SK-N-MC (cell line): ENCODE data around the gene OTUD1.

Experiments
- FOXP2 ChIP-seq: optimal IDR thresholded peaks from 2 replicates; pipeline ENCODE3; 2011; ENCODE audit warnings: mild to moderate bottlenecking, moderate library complexity; ENCODE audit not compliant: insufficient read depth; ENCODE audit errors: extremely low read length, control extremely low read depth
- POLR2AphosphoS5 ChIP-seq: IDR thresholded peaks from 2 replicates; pipeline ENCODE4 v1.6.1; 2012; ENCODE audit warnings: mild to moderate bottlenecking, low read depth, low read length, borderline replicate concordance

DNA sequence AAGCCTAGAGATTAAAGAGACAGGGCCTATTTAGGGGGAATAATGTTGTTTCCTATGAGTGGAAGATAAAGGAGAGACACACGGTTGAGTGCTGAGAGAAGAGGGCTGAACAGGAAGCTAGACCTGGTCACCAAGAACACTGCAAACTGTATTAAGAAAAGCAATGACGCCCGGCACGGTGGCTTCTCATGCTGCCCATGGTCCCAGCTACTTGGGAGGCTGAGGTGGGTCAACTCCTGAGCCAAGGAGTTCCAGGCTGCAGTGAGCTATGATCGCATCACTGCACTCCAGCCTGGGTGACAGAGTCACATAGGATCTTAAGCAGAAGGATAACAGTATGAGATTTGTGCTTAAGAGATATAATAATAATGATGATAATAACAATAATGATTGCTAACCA lies 19.7 kb upstream of the OTUD1 start:
- TF ChIP-seq FOXP2 (no peak), POLR2AphosphoS5 (no peak)
